G401.6 (cell line): ENCODE measurements around the gene SFPQ.
"Not testable (repeated sequence)": the region's sequence is repeated elsewhere in the genome, so short reads cannot be mapped to it uniquely, and the experiment has no call there.

Experiments used
- FAIRE-seq: peaks from 2 replicates; lab custom pipeline; 2012; peaks lifted over from hg19 to GRCh38; lab: Jason Lieb, UNC

The SFPQ gene, protein sequence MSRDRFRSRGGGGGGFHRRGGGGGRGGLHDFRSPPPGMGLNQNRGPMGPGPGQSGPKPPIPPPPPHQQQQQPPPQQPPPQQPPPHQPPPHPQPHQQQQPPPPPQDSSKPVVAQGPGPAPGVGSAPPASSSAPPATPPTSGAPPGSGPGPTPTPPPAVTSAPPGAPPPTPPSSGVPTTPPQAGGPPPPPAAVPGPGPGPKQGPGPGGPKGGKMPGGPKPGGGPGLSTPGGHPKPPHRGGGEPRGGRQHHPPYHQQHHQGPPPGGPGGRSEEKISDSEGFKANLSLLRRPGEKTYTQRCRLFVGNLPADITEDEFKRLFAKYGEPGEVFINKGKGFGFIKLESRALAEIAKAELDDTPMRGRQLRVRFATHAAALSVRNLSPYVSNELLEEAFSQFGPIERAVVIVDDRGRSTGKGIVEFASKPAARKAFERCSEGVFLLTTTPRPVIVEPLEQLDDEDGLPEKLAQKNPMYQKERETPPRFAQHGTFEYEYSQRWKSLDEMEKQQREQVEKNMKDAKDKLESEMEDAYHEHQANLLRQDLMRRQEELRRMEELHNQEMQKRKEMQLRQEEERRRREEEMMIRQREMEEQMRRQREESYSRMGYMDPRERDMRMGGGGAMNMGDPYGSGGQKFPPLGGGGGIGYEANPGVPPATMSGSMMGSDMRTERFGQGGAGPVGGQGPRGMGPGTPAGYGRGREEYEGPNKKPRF

GRCh38 chr1:35192853-35193664 is at the start of gene SFPQ:
Gene SFPQ (minus strand): TSS chr1:35193145. CDS start chr1:35193049, 96 bp downstream.
- FAIRE-seq: peak; percentile 99

GRCh38 chr1:35236772-35237171 is 43.8 kb upstream of the SFPQ start:
- not testable (repeated sequence) for FAIRE-seq

- no peak for FAIRE-seq
Observed at GRCh38 chr1:35231287-35231686, 38.3 kb upstream of the SFPQ start.

GRCh38 chr1:35229587-35230360 is 36.8 kb upstream of the SFPQ start:
- FAIRE-seq: no peak

GRCh38 chr1:35226546-35226945 is 33.6 kb upstream of the SFPQ start:
- no peak for FAIRE-seq

DNA sequence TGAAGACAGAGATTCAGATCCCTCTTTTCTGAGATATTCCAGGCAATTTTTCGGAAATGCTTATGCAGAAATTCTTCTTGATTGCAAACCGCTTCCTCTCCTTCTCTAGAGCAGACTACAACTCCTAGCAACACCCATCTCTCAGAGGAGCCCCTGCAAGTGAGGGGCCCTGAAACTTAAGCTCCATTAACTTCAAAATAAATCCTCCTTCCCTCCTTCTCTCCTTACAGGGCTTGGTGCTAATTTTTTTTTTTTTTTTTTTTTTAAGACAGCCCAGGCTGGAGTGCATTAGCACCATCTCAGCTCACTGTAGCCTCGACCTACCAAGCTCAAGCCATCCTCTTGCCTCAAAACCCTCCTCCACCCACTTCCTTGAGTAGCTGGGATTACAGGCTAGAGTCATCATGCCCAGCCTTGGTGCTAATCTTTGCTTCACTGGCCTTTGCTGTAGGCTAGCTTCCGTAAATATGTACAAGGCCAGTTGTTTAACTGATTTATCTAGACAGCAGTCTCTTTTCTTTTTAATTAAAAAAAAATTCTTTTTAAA is 30.2 kb upstream of the SFPQ start:
- FAIRE-seq: no peak

DNA sequence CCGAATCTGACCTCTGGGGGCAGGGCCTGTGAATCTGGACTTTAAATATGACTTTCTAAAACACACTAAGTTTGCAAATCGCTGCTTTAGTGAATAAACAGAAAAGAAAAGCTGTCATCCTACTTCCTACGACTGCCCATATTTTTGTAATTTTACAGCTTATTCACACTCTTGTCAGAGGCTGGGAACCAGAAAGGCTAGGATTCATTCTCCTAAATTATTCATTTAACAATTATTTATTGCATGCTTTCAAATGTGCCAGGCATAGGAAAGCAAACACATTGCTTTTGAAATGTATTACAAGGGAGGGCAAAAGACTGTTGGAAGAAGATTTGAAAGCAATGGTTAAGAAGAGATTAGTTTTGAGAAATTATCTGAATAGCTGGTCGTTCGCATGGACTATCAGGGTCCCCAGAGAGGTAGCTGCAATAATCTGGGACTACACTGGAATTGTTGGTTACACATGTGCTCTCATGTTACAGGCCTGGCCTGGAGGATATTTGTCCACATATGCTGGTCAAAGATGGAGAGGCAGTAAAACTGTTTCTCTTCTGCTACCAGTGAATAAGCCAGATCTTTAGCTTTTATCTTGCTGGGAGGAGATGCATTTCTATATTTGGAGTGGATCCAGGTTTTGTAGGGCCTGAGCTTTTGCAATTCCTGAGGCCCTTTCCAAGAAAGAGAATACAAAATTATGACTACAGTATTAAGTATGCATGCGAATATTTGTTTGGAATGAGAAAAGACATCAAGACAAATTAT is 29.6 kb upstream of the SFPQ start:
- no peak for FAIRE-seq

- FAIRE-seq: no peak
Observed at GRCh38 chr1:35220976-35221375, 28.0 kb upstream of the SFPQ start.

- no peak for FAIRE-seq
Observed at GRCh38 chr1:35215346-35215745, 22.4 kb upstream of the SFPQ start.

GRCh38 chr1:35211120-35211414 is 18.1 kb upstream of the SFPQ start:
- FAIRE-seq: no peak

DNA sequence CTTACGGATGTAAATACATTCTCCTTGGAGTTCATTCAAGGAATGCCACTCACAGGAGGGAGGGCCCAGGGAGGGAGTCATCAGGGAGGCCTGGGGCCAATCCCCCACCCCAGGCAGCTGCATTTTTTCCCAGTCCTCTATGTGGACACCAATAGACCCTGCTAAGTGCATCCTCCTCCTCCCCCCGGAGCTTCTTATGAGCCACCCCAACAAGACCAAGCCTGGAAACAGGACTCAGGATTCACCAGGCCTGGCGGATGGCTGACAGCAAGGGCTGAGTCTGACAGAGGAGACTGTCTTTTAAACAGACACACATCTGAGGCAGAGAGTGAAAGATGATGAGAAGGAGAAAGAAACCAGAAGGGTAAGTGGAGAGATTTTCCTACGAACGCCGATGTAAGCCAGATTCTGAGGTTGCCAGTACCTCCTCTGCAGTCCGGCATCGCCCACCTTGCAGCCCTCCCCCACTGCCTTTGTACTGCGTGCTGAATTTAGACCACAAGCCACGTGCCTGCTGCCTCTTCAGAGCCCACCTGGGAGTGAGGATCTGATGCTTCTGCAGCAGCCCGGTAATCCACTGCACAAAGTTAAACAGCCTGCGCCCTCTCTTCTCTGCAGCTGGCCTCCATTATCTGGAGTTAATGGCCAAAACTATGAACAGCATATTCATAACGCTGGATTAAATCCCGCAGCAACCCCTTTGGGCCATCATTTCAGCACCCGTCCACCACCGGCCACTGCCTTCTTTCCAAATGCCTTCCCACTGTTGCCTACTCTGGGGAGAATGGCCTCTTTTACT is 17.6 kb upstream of the SFPQ start:
- no peak for FAIRE-seq

GRCh38 chr1:35203295-35203694 is 10.3 kb upstream of the SFPQ start:
- FAIRE-seq: no peak

- FAIRE-seq: peak; percentile 96
Observed at GRCh38 chr1:35202048-35202719, 9.2 kb upstream of the SFPQ start.

- FAIRE-seq: no peak
Observed at GRCh38 chr1:35201631-35202030, 8.7 kb upstream of the SFPQ start.

DNA sequence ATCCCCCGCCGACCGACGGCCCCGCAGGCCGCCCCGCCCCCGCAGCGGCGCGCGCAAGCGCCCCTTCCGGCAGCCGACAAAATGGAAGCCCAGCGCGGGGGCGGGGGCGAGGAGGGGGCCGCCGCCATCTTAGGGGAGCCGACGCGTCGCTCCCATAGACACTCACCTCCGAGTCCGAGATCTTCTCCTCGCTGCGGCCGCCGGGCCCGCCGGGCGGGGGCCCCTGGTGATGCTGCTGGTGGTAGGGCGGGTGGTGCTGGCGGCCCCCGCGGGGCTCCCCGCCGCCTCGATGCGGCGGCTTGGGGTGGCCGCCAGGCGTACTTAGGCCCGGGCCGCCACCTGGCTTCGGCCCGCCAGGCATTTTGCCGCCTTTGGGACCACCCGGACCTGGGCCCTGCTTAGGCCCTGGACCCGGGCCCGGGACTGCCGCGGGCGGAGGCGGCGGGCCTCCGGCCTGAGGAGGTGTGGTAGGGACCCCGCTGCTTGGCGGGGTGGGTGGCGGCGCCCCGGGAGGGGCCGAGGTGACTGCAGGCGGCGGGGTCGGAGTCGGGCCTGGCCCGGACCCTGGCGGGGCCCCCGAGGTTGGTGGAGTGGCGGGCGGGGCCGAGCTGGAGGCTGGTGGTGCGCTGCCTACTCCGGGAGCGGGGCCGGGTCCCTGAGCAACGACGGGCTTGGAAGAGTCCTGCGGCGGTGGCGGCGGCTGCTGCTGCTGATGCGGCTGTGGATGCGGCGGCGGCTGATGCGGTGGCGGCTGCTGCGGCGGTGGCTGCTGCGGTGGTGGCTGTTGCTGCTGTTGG is 691 bp downstream of the SFPQ start:
- no peak for FAIRE-seq

- no peak for FAIRE-seq
Observed at GRCh38 chr1:35191429-35192055, 1.4 kb downstream of the SFPQ start.

DNA sequence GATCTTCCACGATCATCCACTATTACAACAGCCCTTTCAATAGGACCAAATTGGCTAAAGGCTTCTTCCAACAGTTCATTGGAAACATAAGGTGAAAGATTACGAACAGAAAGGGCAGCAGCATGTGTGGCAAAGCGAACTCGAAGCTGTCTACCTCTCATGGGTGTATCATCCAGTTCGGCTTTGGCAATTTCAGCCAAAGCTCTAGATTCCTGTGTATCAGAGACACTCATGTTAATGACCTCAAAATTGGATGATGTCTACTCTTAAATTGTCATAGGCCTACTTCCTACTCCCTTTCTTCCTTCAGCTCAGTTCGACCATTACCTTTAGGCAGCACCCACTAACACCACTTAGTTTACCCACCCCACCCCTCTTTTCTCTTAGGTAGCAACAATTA is 2.2 kb downstream of the SFPQ start:
- no peak for FAIRE-seq

- no peak for FAIRE-seq
Observed at GRCh38 chr1:35188578-35189392, 4.2 kb downstream of the SFPQ start.
